Middle frontal gyrus (tissue), 1 donor: ENCODE measurements around the gene CCDC127.
"Not testable (repeated sequence)": the region's sequence is repeated elsewhere in the genome, so short reads cannot be mapped to it uniquely, and the experiment has no call there.

Source experiments
- DNase-seq: peaks from one replicate; pipeline ENCODE4 v3.0.0-alpha.2; 2015; ENCODE audit warnings: low spot score; ENCODE audit errors: extremely low spot score

Gene CCDC127

DNA sequence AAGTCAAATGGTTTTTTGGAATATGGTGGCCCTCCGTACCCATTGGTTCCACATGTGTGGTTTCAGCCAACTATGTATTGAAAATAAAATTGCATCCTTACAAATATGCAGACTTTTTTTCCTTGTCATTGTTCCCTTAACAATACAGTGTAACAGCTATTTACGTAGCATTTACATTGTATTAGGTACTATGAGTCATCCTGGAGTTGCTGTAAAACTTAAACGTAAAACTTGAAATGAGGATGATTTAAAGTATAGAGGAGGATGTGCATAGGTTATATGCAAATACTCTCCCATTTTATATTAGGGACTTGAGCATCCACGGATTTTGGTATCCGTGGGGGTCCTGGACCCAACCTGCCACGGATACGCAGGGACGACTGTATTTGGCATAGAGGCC is 16.5 kb upstream of the CCDC127 start:
- no peak for DNase-seq

DNA sequence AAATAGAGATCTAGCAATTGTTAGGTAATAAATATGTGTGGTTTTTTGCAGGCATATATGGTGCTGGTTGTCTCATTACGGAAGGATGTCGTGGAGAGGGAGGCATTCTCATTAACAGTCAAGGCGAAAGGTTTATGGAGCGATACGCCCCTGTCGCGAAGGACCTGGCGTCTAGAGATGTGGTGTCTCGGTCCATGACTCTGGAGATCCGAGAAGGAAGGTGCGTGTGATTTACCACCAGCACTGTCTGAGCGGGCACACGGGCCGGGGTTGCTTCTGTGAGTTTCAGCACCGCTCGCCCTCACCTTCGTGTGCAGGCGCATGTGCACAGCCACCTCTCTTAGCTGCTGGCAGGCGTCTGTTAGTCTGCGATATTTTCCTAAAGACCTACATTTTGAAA is 15.5 kb upstream of the CCDC127 start:
- DNase-seq: not testable (repeated sequence)

DNA sequence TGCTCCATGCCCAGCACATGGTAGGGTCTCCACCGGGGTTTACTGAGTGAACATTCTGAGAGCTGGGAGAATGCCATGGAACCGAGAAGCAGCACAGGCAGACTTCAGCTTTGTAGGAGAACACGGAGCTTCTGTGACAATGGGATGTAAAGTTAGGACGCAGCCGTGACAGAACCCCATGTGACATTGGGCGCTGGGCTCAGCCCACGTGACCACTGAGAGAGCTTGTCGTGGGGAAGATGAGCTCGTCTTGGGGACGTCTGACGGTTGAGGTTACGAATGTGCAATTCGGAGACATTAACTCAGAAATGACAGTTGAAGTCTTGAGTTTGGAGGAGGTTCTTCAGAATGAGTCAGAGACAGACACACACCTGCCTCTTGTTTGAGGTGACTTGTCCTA is 13.7 kb upstream of the CCDC127 start:
- no peak for DNase-seq

DNA sequence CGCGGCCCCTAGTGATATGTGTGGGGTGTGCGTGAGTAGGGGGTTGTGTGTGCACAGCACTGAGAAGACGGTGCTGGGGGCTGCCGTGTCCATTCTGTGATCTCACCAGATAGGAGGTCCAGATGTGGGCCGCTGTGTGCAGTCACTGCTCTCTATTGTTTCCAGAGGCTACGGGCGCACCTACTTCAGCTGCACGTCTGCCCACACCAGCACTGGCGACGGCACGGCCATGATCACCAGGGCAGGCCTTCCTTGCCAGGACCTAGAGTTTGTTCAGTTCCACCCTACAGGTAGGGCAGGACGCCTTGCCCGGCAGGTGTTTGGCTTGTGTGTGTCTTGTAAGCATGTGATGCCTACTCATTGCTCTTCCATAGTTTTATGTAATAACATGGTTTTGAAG is 12.8 kb upstream of the CCDC127 start:
- DNase-seq: no peak

DNA sequence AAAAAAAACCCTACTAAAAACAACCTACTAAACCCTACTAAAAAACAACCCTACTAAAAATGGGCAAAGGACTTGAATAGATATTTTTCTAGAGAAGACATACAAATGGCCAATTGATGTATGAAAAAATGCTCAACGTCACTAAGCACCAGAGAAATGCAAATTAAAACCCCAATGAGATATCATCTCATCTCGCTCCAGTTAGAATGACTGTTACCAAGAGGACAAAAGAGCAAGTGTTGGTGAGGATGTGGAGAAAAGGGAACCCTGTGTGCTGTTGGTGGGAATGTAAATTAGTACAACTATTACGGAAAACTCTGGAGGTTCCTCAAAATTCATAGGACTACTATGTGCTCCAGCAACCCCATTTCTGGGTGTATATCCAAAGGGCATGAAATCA is 10.9 kb upstream of the CCDC127 start:
- no peak for DNase-seq

DNA sequence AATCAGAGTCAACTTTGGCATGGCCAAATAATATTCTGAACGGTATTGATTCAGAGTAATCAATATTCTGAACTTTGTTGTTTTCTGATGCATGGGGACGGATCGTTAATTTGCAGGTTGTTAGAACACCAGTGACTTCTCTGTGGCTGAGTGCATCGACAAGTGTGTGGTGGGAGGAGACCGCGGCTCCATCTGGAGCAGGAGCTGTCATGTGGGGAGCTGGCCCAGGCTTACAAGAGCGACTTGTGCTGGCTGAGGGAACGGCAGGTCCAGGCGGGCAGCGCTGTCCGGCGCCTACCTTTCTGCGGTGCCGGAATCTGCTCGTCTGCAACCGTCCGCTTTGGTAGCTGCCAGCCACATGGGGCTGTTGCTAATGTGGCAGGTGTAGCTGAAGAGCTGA is 9.4 kb upstream of the CCDC127 start:
- DNase-seq: not testable (repeated sequence)

DNA sequence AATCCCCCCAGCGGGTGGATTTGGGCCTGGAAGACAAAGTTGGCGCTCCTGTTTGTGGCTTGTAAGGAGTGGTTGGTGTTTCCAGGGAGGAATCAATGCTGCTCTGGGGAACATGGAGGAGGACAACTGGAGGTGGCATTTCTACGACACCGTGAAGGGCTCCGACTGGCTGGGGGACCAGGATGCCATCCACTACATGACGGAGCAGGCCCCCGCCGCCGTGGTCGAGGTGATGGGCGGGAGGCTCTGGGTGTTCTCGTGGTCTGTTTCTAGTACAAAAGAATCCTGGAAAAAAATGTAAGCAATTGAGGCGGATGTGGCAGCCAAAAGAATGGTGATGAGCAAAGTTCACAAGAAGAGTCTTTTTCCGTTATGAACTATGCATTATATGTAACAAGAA is 7.4 kb upstream of the CCDC127 start:
- DNase-seq: no peak

DNA sequence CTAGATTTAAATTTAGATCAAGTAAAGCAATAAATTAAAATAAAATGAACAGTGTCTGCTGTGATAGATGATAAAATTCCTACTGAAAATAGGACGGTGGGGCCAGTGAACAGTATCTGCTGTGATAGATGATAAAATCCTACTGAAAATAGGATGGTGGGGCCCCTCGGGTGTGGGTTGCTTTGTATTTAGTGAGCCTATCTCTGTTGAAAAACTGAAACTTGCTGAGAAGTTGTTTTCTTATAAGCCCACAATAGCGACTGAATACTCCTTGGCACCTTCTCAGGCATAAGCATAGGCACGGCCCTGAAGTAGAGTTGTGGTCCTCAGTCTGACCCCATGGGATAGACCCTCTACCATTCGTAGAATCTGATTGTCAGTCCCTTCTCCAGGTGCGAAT is 5.8 kb upstream of the CCDC127 start:
- no peak for DNase-seq

DNA sequence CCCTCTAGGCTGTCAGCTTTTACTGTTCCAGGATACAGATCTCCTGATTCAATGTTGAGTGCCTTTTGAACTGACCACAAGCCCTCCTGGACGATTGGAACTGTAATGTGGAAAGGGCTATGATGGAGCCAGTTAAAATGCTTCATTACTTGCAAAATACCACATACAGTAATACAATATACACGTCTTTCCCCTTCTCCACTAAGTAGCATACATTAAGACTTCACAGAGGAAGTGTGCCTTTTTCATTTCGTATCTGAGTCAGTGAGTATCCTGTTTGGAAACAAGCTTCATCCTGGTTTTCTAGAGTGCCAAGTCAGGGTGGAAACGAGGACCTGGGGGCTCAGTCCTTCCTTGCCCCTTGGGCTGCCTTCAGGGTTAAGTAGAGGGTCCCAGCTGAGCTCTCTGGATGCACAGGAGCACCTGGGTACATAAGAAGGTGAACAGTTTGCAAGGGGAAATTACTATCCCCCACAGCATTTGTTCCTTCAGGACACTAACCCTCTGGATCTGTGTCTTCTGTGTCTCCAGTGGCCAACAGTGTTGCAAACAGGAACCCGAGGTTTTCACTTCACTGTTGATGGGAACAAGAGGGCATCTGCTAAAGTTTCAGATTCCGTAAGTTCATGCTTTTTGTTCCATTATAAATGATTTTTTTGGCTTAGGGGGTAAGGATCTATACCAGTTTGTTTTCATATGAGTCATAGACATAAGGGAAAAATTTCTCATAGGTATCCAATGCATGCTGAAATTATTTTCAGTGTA is 5.2 kb upstream of the CCDC127 start:
- not testable (repeated sequence) for DNase-seq

DNA sequence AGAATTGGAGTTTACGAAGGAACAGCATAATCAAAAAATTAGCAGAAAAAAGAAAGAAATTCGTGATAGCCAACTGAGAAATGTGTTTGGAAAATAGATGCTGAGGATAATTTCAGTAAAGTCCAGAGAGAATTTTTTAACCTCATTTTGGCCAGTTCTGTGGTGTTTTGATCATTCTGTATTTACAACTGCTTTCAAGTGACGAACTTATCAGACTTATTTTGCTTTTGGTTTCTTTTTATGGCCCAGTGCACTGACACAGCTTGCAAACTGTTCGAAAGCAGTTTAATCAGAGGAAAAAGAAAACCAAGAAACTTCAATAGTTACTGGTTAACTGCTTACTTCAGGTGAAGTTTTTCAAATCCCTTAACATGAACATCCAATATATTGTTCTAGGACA is 2.0 kb upstream of the CCDC127 start:
- no peak for DNase-seq

DNA sequence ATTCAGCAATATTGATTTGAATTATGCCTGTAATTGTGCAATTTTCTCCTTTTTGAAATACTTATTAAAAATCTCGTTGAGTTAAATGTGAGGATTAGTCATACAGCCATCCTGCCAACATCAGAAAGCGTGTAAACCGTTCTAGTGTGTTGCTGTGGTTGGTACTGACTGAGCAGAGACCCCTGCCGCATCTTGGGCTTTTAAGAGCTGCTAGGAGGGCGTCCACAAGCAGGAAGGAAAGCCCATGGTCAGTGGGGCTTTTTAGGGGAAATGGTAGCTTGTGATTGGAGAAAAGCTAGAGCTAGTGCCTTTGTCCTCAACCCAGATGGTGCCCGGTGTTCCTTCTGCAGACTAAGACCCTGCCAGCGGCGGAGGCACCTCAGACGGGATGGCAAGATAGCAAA is 1.5 kb upstream of the CCDC127 start:
- DNase-seq: no peak

DNA sequence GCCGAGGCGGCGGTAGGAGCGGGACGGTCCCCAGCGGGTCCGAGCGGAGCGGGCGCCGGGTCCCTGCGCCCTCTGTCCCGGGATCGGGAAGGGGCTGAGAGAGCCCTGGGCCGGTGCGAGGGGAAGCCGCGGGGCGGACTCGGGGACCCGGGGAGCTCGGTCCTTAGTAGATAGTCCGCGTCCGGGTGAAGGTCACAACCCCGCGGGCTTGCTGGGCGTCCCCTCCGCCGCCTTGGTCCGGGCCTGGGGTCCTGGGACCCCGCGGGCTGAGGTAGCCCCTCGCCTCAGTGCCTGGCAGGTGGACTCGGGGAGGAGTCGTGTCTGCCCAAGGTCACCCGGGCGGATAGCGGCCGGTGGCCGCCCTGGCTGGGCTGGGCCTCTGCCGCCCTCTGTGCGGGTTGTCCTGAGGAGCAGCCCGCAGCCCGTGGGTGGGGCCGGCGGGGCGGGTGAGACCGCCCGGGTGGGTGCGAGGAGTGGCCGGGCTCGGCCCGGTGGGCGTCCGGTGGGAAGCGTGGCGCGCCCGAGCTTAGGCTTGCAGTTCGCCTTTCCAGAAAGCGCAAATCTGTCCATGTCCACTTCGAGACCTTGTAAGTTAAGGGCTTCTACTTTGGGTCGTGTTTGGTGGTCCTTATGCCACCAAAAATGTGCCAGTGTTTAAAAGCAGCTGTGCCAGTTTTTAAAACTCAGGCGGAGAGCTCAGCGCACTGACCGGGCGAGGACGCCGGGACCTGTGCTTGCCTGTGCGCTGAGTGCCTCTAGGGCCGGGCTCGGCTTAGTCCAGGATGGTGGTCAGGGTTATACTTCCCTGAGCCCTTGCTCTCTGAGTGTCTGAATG is 721 bp upstream of the CCDC127 start:
- DNase-seq: no peak

DNA sequence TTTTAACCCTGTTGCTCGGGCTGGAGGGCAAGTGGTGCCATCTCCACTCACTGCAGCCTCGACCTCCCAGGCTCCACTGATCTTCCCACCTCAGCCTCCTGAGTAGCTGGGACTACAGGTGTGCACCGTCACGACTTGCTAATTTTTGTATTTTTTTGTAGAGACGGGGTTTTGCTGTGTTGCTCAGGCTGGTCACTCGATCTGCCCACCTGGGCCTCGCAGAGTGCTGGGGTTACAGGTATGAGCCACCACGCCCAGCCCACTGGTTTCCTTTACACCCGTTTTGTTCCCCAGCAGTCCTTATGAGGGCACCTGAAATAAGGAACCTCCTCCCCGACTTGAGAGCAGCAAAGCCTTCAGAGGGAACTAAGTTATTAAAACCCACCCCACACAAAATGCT is 1.9 kb downstream of the CCDC127 start:
- DNase-seq: not testable (repeated sequence)

DNA sequence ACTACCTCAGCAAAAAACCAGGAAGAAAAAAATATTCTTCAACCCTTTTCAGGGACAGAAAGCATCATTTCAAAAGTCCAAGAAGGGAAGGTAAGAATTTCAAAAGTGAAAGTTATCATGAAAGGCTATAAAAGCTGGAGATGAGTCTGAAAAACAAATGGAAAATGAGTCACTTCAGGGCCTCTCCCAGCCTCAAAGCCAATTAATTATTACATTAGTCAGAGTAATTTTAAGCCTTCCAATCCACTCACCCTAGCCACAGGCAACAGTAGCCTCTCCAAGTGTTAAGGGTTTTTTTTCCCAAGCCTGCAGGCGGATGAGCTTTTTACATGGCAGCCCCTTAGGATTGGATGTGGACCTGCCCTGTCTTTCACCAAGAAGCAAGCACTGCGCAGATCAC is 2.7 kb downstream of the CCDC127 start:
- not testable (repeated sequence) for DNase-seq

DNA sequence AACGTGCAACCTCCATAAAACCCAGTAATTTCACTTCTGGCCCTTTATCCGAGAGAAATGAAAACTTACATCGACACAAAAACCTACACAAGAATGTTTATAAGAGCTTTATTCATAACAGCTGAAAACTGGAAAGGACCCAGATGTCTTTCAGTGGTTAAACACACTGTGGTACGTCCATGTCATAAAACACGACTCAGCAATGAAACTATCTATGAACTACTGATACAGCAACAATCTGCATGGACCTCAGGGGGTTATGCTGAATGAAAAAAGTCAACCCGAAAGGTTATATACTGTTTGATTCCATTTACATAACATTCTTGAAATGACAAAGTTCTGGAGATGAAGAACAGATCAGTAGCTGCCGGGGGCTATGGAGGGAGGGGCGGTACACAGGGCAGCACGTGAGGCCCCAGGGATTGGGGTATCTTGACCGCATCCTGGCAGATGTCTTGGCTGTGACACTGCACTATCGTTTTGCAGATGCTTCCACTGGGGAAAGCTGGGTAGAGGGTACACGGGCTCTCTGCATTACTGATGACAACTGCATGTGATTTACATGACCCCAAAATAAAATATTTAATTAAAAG is 4.1 kb downstream of the CCDC127 start:
- DNase-seq: no peak

DNA sequence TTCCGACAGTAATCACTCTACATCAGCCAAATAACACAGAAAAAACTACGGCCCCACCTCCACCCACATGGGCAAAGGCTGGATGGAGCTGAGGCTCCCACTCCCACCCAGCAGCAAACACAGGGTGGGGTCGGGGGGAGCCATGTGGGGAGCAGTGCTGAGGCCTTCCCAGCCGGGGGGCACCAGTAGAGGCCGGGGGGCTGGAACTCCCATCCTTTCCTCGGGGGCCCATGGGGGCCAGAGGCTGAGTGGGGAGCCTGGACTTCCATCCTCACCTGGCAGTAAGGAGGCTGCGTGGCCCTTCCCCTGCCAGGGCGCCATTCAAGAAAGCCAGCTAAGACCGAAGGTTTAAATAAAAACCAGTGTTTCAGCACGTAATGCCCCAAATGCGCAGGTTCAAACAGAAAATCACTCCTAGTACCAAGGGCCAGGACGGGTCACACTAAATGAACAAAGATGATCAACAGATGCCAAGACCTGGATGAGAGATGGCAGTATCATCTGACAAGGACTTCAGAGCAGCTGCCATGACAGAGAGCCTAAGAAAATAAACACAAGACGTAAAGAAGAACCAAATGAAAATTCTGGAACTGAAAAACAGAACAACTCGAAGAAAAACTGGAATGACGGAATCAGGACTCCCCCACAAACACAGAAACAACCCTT is 9.4 kb downstream of the CCDC127 start:
- DNase-seq: no peak

DNA sequence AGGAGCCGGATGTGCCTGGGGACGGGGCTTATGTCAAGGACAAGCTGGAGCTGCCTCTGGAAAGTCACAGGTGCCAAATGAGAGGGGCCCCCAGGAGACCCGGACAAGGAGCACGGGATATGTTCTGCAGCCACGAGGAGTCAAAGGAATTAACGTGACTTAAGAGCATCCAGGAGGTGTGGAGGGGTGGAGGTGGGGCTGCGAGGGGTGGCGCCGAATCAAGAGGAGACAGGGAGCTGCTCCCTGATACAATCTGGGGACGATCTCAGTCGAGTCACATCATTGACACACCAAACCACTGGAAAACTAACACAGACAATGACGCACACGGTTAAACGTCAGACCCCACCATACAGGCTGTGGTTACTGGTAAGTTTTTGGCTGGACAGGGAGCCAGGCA is 10.4 kb downstream of the CCDC127 start:
- DNase-seq: no peak

DNA sequence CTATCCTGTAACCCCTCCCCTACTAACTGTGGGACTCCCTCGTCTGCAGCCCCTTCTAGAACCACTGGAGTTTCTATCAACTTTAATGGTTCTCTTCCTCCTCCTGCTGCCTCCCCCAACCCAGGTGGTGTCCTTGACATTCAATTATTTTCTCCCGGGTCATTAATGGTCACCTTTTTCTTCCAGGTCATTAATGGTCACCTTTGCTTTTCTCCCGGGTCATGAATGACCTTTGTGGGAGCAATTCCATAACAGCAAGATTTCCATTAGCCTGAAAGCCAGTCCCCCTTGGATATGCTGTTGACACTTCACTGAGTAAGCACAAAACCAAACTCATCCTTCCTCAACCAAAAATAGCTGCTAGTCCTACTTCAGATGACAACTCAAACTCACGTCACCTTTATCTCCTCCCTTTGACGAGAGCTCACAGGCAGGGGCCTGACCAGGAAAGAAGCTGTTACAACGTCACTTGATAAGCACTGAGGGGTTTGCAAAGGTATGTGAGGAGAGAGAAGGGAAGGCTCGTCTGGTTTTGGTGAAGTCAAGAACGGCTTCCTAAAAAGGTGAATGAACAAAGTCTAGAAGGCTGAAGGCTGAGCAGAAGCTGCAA is 10.9 kb downstream of the CCDC127 start:
- no peak for DNase-seq

DNA sequence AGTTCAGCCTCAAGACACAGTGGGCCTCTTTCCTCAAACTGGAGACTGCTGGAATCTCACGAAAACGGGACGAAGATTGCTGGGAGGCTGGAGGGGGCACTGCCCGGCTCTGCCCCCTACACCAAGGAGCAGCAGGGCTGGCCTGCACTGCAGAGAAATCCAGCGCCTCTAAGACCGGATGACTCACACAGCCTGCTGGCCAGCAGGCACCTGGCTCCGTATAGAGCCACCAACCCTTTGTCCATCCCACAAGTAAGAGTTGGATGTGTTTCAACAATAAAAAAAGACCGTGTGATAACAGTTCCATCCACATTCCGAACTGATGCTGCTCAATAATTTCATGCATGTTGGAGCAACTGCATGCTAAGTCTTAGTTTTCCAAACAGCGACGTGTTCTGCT is 11.5 kb downstream of the CCDC127 start:
- DNase-seq: no peak

DNA sequence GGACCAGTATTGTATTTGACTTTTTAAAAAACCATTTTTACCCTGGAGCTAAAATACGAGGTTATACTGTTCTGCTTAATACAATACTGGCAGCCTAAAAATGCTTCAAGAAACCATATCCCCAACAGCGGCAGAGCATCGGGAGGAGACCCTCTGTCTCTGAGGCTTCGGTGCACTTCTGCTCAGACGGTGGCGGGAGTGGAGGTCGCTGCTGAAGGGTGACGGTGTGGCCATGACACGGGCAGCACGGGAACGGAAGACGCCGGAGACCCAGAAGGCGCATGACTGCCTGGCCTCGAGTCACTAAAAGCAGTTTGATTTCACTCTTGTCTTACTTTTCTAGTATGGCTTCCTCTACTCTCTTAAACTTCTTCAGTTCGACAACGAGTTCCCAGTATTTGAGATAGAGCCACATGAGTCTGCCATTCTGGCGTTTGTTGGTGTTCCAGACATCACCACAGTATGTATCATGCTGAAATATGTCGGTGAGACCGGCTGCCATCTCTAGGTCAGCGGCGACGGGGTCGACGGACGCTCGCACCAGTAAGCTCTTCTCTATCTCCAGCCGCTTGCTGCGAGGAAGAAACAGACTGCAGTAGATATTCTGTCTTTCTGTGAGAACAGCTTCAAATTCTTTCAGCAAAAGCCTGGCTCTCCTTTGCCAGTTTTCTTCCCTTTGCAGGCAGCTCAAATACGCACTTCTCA is 12.8 kb downstream of the CCDC127 start:
- no peak for DNase-seq

DNA sequence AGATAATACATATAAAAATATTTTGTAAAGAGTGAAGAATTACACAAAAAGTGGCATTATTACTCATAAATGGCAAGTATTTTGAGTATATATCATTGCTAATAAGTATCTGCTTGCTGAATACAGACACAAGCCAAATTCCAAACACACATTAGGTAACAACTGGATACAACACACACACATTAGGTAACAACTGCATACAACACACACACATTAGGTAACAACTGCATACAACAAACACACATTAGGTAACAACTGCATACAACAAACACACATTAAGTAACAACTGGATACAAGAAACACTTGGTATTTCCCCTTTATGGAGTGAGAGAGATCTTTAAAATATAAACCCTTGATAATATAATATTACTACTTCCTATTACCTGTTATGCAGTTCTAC is 13.5 kb downstream of the CCDC127 start:
- no peak for DNase-seq
